GM19193 (cell line): ENCODE data around the gene FZD7.

Source experiments
- POLR2A ChIP-seq: IDR thresholded peaks from 4 replicates; pipeline ENCODE4 v1.6.1; 2011; ENCODE audit not compliant: insufficient read depth, insufficient read length; ENCODE audit errors: extremely low read depth

The FZD7 gene

DNA sequence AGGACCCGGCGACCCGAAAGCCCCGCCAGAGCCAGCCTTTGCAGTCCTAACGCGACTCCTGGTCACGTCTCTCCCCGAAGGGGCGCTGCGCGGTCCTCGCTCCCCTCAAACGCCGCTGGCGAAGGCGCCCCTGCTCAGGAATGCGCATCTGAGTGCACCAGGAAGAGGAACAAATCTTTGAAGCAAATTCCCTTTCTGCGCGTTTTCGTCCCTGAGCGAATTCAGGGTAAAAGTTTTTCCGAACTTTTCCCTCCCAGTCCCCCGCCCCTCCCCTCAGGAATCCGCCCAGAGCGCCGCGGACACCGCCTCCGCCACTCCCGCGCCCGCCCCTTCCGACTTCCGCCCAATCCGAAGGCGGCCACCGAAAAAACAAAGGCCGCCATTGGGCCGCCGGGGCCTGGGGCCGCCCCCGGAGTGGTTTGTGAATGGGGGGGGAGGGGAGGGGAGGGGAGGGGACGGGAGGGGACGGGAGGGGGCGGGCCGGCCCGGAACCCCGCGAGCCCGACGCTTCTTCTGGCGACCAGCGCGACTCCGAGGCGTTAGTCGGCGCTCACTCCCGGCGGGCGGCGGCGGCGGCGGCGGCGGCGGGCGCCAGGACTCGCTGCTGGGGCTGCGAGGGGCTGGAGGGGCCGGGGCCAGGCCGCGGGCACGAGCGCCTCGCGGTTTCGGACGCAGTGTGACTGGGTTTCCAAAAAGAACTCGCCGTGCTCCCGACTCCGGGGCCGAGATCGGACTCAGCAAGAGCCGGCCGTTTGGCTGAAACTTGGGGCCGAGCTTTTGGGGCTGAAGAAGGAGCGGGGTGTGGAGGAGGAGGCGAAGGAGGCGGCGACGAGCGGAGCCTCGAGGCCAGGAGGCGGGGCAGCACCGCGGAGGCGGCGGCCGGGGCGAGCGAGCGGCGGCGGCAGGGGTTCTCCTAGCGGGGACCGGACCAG lies at the start of gene FZD7:
Gene FZD7 (plus strand): TSS at position 539 of the 932 bp plus-strand sequence. CDS start 793 bp downstream, outside the sequence.
- no peak for TF ChIP-seq POLR2A

DNA sequence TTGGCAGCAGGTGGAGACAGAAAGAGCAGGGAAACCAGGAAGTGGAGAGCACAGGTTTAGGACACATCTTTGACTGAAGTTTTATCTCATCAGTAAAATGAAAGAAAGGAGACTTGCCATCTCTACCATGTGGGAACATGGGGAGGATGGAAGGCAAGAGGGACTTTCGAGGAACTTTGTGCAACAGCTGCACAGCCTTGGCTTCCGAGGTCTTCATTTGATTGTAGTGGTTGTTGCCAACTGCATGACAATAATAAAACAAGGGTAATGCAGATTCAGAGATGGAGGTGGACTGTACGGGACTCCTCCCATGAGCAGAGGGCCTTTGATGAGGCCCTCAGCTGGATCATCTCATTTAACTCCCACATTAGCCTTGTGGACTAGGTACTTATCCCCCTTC lies 49.3 kb upstream of the FZD7 start:
- TF ChIP-seq POLR2A = no peak

- no peak for TF ChIP-seq POLR2A
Observed at GRCh38 chr2:201984800-201985525, 48.7 kb upstream of the FZD7 start.

GRCh38 chr2:201985728-201986462 lies 47.8 kb upstream of the FZD7 start:
- no peak for TF ChIP-seq POLR2A

DNA sequence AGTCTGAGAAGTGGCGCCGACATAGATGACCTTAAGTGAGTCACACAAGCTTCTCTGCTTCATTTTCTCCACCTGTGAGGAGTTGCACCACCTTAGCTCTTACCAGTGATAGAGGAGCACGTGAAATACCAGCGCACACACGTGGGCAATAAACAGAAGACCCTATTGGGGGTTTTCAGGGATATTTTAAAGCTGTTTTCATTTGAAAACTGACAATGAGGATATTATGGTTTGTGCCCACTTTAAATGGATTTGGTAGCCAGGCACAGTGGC lies 47.3 kb upstream of the FZD7 start:
- TF ChIP-seq POLR2A = no peak

- TF ChIP-seq POLR2A = no peak
Observed at GRCh38 chr2:201987426-201987825, 46.2 kb upstream of the FZD7 start.

- no peak for TF ChIP-seq POLR2A
Observed at GRCh38 chr2:201990069-201990468, 43.6 kb upstream of the FZD7 start.

GRCh38 chr2:201992960-201993359 lies 40.7 kb upstream of the FZD7 start:
- no peak for TF ChIP-seq POLR2A

GRCh38 chr2:201994973-201995638 lies 38.5 kb upstream of the FZD7 start:
- TF ChIP-seq POLR2A = no peak

DNA sequence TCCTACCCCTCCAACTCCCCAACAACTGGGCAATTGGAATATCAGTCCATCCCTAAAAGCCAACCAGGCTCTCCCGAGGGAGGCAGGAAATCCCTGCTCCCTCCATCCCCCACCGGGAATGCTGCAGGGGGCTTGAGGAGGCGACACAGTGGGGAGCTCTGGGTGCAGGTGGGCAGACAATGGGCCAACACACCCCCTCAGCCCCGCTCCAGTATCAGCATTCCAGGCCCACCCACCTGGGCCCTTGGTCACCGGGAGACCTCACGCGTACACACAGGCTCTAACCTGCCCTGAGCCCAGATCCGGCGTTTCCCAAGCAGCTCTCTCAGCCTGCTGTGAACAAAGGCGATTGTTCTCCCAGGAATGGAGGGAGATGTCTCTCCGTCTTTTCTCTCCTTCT lies 37.6 kb upstream of the FZD7 start:
- TF ChIP-seq POLR2A = no peak

- no peak for TF ChIP-seq POLR2A
Observed at GRCh38 chr2:201996679-201997314, 36.9 kb upstream of the FZD7 start.

GRCh38 chr2:201999279-201999678 lies 34.4 kb upstream of the FZD7 start:
- no peak for TF ChIP-seq POLR2A

DNA sequence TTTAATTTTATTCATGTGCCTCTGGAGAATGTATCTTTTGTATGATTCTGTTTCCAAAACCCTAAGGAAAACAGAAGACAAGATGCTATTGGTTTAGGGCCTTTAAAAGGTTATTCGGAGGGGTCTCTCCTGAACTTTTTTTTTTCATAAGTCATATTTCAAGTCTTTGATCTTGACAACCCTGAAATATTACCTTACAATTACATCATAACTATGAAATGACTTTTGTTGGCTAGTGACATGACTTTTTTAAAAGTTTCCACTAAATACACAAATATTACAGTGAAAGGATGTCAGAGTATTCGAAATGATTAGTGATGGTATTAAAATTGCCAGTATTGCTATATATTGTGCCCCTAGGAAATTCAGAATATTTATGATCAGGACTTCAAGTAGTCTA lies 31.8 kb upstream of the FZD7 start:
- no peak for TF ChIP-seq POLR2A

GRCh38 chr2:202002381-202002780 lies 31.3 kb upstream of the FZD7 start:
- no peak for TF ChIP-seq POLR2A

GRCh38 chr2:202005272-202005887 lies 28.3 kb upstream of the FZD7 start:
- TF ChIP-seq POLR2A = no peak

GRCh38 chr2:202006301-202006700 lies 27.4 kb upstream of the FZD7 start:
- no peak for TF ChIP-seq POLR2A
